Measurements from ENCODE around the gene NUP210L. TPM values are rescaled to one million over a fixed set of nuclear protein-coding genes. Genes with fewer than 3 reads are reported as not detected.

Gene NUP210L
- polyA plus RNA-seq, 3 donors, result 0.03 TPM; not detected in 2

DNA sequence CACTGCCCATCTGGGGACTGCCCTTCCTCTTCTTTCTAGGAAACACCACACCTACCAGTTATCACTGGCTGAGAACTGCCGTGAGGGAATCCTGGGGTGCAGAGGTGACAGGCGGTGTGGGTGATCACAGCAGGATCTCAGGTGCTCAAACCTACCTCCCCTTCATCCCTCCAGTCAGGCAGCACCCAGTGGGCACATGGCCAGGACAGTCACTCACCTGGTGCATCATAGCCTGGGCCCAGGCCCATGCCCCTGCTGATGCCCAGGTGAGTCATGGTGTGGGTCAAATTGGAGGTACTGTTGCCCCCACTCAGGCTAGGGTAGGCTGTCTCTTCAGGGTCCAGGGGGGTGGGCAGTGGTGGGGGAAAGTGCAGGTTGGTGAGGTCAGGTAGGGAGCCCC is 203.1 kb downstream of the NUP210L start:
- no peak overlapping the region for H3K4me2 ChIP-seq (replicated peaks; ENCODE audit: extremely low read depth, low read length, poor library complexity, severe bottlenecking)
- intact Hi-C loops (cut with micrococcal nuclease), result no loop called here
- H3K9ac ChIP-seq (ENCODE audit: insufficient read depth, low read length, poor library complexity, severe bottlenecking), result no peak overlapping the region
- H3K27ac ChIP-seq (ENCODE audit: low read depth in 1 of 2, low read length in 2 of 2), result no peak overlapping the region
- H3K4me3 ChIP-seq (replicated peaks in 1 of 3; ENCODE audit: low read depth in 2 of 3, low read length in 3 of 3), result no peak overlapping the region
- DNase-seq, result no peak
- peaks cover 62% of the 10 kb centered on the region for H3K79me2 ChIP-seq (ENCODE audit: insufficient read depth, low read length)
- Mint-ChIP-seq H3K27me3 (ENCODE audit: low read depth in 3 of 3) (peaks cover 0 to 2% (median 1%) of the 10 kb centered on the region in 3 donors), H3K9me3 (no peaks in the 10 kb centered on the region), H3K36me3 (peaks cover 65 to 76% of the 10 kb centered on the region in 2 donors), H3K4me3 (no peak overlapping the region), H3K27ac (peak overlapping the region in 2 of 7 donors; percentile 44 to 69), H3K4me1 (peaks cover 41% of the 10 kb centered on the region)
- no peaks in the 10 kb centered on the region for H3K27me3 ChIP-seq (ENCODE audit: control insufficient read depth in 2 of 2, insufficient read depth in 2 of 2, low read length in 2 of 2)
- no peak overlapping the region for H2AFZ ChIP-seq (ENCODE audit: insufficient read depth, low read depth, low read length, poor library complexity, severe bottlenecking)
- no peak for TF ChIP-seq CTCF (IDR thresholded peaks at IDR 0.05)
- no peaks in the 10 kb centered on the region for H3K9me3 ChIP-seq (replicated peaks in 1 of 2; ENCODE audit: control insufficient read depth in 1 of 2, insufficient read depth in 1 of 2, low read length in 2 of 2)
- peaks cover 70 to 75% of the 10 kb centered on the region in 2 donors for H3K36me3 ChIP-seq (replicated peaks in 1 of 2; ENCODE audit: control insufficient read depth in 1 of 2, insufficient read depth in 2 of 2, low read length in 2 of 2)
- H4K20me1 ChIP-seq (ENCODE audit: insufficient read depth, low read length), result peaks cover 56% of the 10 kb centered on the region
- H3K4me1 ChIP-seq (ENCODE audit: control insufficient read depth in 1 of 2, insufficient read depth in 2 of 2, low read length in 2 of 2), result peaks cover 29 to 32% of the 10 kb centered on the region in 2 donors
- WGBS (ENCODE audit: insufficient coverage), result 100% methylated on average over 2 of the region's 2 CpGs

GRCh38 chr1:153951183-153951582 is 203.7 kb downstream of the NUP210L start:
- Mint-ChIP-seq H3K4me3 (no peak overlapping the region), H3K4me1 (peaks cover 36% of the 10 kb centered on the region), H3K27ac (peak overlapping the region in 1 of 7 donors; percentile 58), H3K9me3 (no peaks in the 10 kb centered on the region), H3K36me3 (peaks cover 65 to 76% of the 10 kb centered on the region in 2 donors), H3K27me3 (ENCODE audit: low read depth in 3 of 3) (peaks cover 0 to 2% (median 1%) of the 10 kb centered on the region in 3 donors)
- no peaks in the 10 kb centered on the region for H3K9me3 ChIP-seq (replicated peaks in 1 of 2; ENCODE audit: control insufficient read depth in 1 of 2, insufficient read depth in 1 of 2, low read length in 2 of 2)
- no peak overlapping the region for H3K27ac ChIP-seq (ENCODE audit: low read depth in 1 of 2, low read length in 2 of 2)
- H3K9ac ChIP-seq (ENCODE audit: insufficient read depth, low read length, poor library complexity, severe bottlenecking), result no peak overlapping the region
- peaks cover 56% of the 10 kb centered on the region for H3K79me2 ChIP-seq (ENCODE audit: insufficient read depth, low read length)
- DNase-seq, result no peak
- peaks cover 25 to 29% of the 10 kb centered on the region in 2 donors for H3K4me1 ChIP-seq (ENCODE audit: control insufficient read depth in 1 of 2, insufficient read depth in 2 of 2, low read length in 2 of 2)
- H3K4me3 ChIP-seq (replicated peaks in 1 of 3; ENCODE audit: low read depth in 2 of 3, low read length in 3 of 3), result no peak overlapping the region
- no peak overlapping the region for H3K4me2 ChIP-seq (replicated peaks; ENCODE audit: extremely low read depth, low read length, poor library complexity, severe bottlenecking)
- TF ChIP-seq CTCF (IDR thresholded peaks at IDR 0.05), result no peak
- peaks cover 49% of the 10 kb centered on the region for H4K20me1 ChIP-seq (ENCODE audit: insufficient read depth, low read length)
- intact Hi-C loops (cut with micrococcal nuclease), result no loop called here
- WGBS (ENCODE audit: insufficient coverage), result 99% methylated on average over 11 of the region's 11 CpGs
- no peak overlapping the region for H2AFZ ChIP-seq (ENCODE audit: insufficient read depth, low read depth, low read length, poor library complexity, severe bottlenecking)
- H3K36me3 ChIP-seq (replicated peaks in 1 of 2; ENCODE audit: control insufficient read depth in 1 of 2, insufficient read depth in 2 of 2, low read length in 2 of 2), result peaks cover 70 to 75% of the 10 kb centered on the region in 2 donors
- no peaks in the 10 kb centered on the region for H3K27me3 ChIP-seq (ENCODE audit: control insufficient read depth in 2 of 2, insufficient read depth in 2 of 2, low read length in 2 of 2)

All from CD14-positive monocyte (primary cell).